Measurements from ENCODE around the gene NHSL2. TPM values are rescaled to one million over a fixed set of nuclear protein-coding genes. Genes with fewer than 3 reads are reported as not detected.

Gene NHSL2
- polyA plus RNA-seq, 3 donors, result 16.6 to 39.8 (median 22.8) TPM

GRCh38 chrX:71992711-71993110 is 82.1 kb downstream of the NHSL2 start:
- WGBS (ENCODE audit: insufficient coverage), result 0% methylated on average over 3 of the region's 8 CpGs
- Histone ChIP-seq H3K79me2 (ENCODE audit: insufficient read depth, low read length) (no peaks in the 10 kb centered on the region), H3K4me1 (ENCODE audit: control insufficient read depth in 1 of 2, insufficient read depth in 2 of 2, low read length in 2 of 2) (no peaks in the 10 kb centered on the region), H3K9me3 (replicated peaks in 1 of 2; ENCODE audit: control insufficient read depth in 1 of 2, insufficient read depth in 1 of 2, low read length in 2 of 2) (no peaks in the 10 kb centered on the region), H4K20me1 (ENCODE audit: insufficient read depth, low read length) (no peaks in the 10 kb centered on the region), H3K4me2 (replicated peaks; ENCODE audit: extremely low read depth, low read length, poor library complexity, severe bottlenecking) (no peak overlapping the region), H3K9ac (ENCODE audit: insufficient read depth, low read length, poor library complexity, severe bottlenecking) (no peak overlapping the region), H3K36me3 (replicated peaks in 1 of 2; ENCODE audit: control insufficient read depth in 1 of 2, insufficient read depth in 2 of 2, low read length in 2 of 2) (no peaks in the 10 kb centered on the region), H3K4me3 (replicated peaks in 1 of 3; ENCODE audit: low read depth in 2 of 3, low read length in 3 of 3) (no peak overlapping the region), H3K27ac (ENCODE audit: low read depth in 1 of 2, low read length in 2 of 2) (no peak overlapping the region), H2AFZ (ENCODE audit: insufficient read depth, low read depth, low read length, poor library complexity, severe bottlenecking) (no peak overlapping the region), H3K27me3 (ENCODE audit: control insufficient read depth in 2 of 2, insufficient read depth in 2 of 2, low read length in 2 of 2) (no peaks in the 10 kb centered on the region)
- Mint-ChIP-seq H3K4me3 (no peak overlapping the region), H3K27ac (no peak overlapping the region), H3K9me3 (peaks cover 0 to 2% (median 0%) of the 10 kb centered on the region in 7 donors), H3K36me3 (no peaks in the 10 kb centered on the region), H3K27me3 (ENCODE audit: low read depth in 3 of 3) (peaks cover 1 to 21% (median 3%) of the 10 kb centered on the region in 3 donors), H3K4me1 (peaks cover 3% of the 10 kb centered on the region)
- TF ChIP-seq CTCF (IDR thresholded peaks at IDR 0.05), result no peak
- DNase-seq, result no peak
- intact Hi-C loops (cut with micrococcal nuclease), result no loop called here

GRCh38 chrX:71993371-71993770 is 82.7 kb downstream of the NHSL2 start:
- WGBS (ENCODE audit: insufficient coverage), result no CpG with 5 or more reads among the region's 2 CpGs
- peaks cover 3% of the 10 kb centered on the region for H3K4me1 Mint-ChIP-seq
- no peak for TF ChIP-seq CTCF (IDR thresholded peaks at IDR 0.05)
- no peak overlapping the region for H3K4me3 ChIP-seq (replicated peaks in 1 of 3; ENCODE audit: low read depth in 2 of 3, low read length in 3 of 3)
- H3K36me3 ChIP-seq (replicated peaks in 1 of 2; ENCODE audit: control insufficient read depth in 1 of 2, insufficient read depth in 2 of 2, low read length in 2 of 2), result no peaks in the 10 kb centered on the region
- no peak overlapping the region for H3K9ac ChIP-seq (ENCODE audit: insufficient read depth, low read length, poor library complexity, severe bottlenecking)
- no peaks in the 10 kb centered on the region for H3K79me2 ChIP-seq (ENCODE audit: insufficient read depth, low read length)
- no peak overlapping the region for H2AFZ ChIP-seq (ENCODE audit: insufficient read depth, low read depth, low read length, poor library complexity, severe bottlenecking)
- no peaks in the 10 kb centered on the region for H3K27me3 ChIP-seq (ENCODE audit: control insufficient read depth in 2 of 2, insufficient read depth in 2 of 2, low read length in 2 of 2)
- H3K9me3 Mint-ChIP-seq, result peaks cover 0 to 2% (median 0%) of the 10 kb centered on the region in 7 donors
- no peaks in the 10 kb centered on the region for H3K36me3 Mint-ChIP-seq
- no peaks in the 10 kb centered on the region for H3K9me3 ChIP-seq (replicated peaks in 1 of 2; ENCODE audit: control insufficient read depth in 1 of 2, insufficient read depth in 1 of 2, low read length in 2 of 2)
- no peak overlapping the region for H3K27ac ChIP-seq (ENCODE audit: low read depth in 1 of 2, low read length in 2 of 2)
- no peak for DNase-seq
- no peak overlapping the region for H3K27ac Mint-ChIP-seq
- no peak overlapping the region for H3K4me2 ChIP-seq (replicated peaks; ENCODE audit: extremely low read depth, low read length, poor library complexity, severe bottlenecking)
- peaks cover 1 to 20% (median 7%) of the 10 kb centered on the region in 3 donors for H3K27me3 Mint-ChIP-seq (ENCODE audit: low read depth in 3 of 3)
- H3K4me1 ChIP-seq (ENCODE audit: control insufficient read depth in 1 of 2, insufficient read depth in 2 of 2, low read length in 2 of 2), result no peaks in the 10 kb centered on the region
- no peak overlapping the region for H3K4me3 Mint-ChIP-seq
- intact Hi-C loops (cut with micrococcal nuclease), result no loop called here
- H4K20me1 ChIP-seq (ENCODE audit: insufficient read depth, low read length), result no peaks in the 10 kb centered on the region
